Measurements from ENCODE around the gene ABCB7.
"Not testable (repeated sequence)": the region's sequence is repeated elsewhere in the genome, so short reads cannot be mapped to it uniquely, and the experiment has no call there.

ABCB7 gene

GRCh38 chrX:75086731-75087195, 69.3 kb downstream of the ABCB7 start:
- no peak for DNase-seq

- no peak for DNase-seq
Measured at GRCh38 chrX:75084757-75085156, 71.3 kb downstream of the ABCB7 start.

GRCh38 chrX:75076429-75076828, 79.7 kb downstream of the ABCB7 start:
- no peak for DNase-seq

GRCh38 chrX:75074475-75074874, 81.6 kb downstream of the ABCB7 start:
- DNase-seq, result no peak

GRCh38 chrX:75071334-75071733, 84.7 kb downstream of the ABCB7 start:
- no peak for DNase-seq

GRCh38 chrX:75067931-75068330, 88.2 kb downstream of the ABCB7 start:
- no peak for DNase-seq

- DNase-seq, result no peak
Measured at GRCh38 chrX:75061701-75062100, 94.4 kb downstream of the ABCB7 start.

- no peak for DNase-seq
Measured at GRCh38 chrX:75051047-75051446, 105.0 kb downstream of the ABCB7 start.

GRCh38 chrX:75045369-75045768, 110.7 kb downstream of the ABCB7 start:
- no peak for DNase-seq

- not testable (repeated sequence) for DNase-seq
Measured at GRCh38 chrX:75044142-75044541, 111.9 kb downstream of the ABCB7 start.

GRCh38 chrX:75038925-75039324, 117.2 kb downstream of the ABCB7 start:
- no peak for DNase-seq
